Renal pelvis (tissue), 4 donors: ENCODE data around the gene TSPYL2. TPM values are rescaled to one million over a fixed set of nuclear protein-coding genes. Genes with fewer than 3 reads are reported as not detected.

Experiments used
- DNase-seq: peaks from one replicate; pipeline ENCODE4 v3.0.0-alpha.2; 2013
- polyA plus RNA-seq, 3 donors: library from polyadenylated mRNA; unstranded; fragments of 120-200 nt; gene quantifications; one replicate each; pipeline ENCODE4 v1.2.1, GENCODE V29; 2013; ENCODE audit not compliant: insufficient read length in 3 of 3

Gene TSPYL2
- polyA plus RNA-seq, 3 donors, result 29.2 to 31.2 (median 30.4) TPM

DNA sequence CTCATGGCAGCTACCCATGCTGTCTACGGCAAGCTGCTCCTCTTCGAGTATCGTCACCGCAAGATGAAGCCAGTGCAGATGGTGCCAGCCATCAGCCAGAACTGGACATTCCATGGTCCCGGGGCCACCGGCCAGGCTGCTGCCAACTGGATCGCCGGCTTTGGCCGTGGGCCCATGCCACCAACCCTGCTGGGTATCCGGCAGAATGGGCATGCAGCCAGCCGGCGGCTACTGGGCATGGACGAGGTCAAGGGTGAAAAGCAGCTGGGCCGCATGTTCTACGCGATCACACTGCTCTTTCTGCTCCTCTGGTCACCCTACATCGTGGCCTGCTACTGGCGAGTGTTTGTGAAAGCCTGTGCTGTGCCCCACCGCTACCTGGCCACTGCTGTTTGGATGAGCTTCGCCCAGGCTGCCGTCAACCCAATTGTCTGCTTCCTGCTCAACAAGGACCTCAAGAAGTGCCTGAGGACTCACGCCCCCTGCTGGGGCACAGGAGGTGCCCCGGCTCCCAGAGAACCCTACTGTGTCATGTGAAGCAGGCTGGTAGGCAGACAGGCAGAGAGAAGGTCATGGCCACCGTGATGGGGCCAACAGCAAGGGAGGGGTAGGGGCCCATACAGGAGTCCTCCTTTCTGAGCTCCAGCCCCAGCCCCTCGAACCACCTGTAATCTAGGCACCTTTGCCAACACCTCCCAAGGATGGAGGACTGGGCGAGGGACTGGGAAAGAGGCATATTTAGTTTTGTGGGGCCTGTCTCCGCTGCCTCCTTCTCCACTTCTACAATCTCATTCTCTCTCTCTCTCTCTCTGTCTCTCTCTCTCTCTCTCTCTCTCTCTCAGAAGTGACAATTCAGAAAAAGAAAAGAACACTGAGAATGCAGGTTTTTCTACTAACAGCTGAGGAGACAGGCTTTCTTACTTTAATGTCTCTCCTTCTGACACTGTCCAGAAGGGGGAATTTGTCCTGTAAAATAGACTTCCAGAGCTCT lies 4.7 kb upstream of the TSPYL2 start:
- DNase-seq, result no peak

DNA sequence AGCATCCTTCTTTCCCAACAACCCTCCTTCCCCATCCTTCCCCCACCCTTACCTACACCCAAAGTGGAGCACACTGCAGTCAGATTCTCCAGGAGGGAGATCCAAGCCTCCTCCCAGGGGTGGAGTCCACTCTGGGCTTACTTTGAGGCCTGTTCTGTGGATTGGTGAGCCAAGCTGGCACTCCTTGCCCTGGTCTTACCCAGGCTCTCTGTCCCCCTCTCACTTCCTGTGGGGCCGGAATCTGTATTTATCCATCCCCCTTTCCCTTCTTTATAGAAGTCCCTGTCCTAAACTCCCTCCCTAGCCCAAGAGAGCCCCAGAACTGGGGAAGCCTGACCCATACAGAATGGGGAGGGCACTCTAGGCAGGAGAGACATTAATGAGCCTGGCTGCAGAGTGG lies 3.2 kb upstream of the TSPYL2 start:
- no peak for DNase-seq

DNA sequence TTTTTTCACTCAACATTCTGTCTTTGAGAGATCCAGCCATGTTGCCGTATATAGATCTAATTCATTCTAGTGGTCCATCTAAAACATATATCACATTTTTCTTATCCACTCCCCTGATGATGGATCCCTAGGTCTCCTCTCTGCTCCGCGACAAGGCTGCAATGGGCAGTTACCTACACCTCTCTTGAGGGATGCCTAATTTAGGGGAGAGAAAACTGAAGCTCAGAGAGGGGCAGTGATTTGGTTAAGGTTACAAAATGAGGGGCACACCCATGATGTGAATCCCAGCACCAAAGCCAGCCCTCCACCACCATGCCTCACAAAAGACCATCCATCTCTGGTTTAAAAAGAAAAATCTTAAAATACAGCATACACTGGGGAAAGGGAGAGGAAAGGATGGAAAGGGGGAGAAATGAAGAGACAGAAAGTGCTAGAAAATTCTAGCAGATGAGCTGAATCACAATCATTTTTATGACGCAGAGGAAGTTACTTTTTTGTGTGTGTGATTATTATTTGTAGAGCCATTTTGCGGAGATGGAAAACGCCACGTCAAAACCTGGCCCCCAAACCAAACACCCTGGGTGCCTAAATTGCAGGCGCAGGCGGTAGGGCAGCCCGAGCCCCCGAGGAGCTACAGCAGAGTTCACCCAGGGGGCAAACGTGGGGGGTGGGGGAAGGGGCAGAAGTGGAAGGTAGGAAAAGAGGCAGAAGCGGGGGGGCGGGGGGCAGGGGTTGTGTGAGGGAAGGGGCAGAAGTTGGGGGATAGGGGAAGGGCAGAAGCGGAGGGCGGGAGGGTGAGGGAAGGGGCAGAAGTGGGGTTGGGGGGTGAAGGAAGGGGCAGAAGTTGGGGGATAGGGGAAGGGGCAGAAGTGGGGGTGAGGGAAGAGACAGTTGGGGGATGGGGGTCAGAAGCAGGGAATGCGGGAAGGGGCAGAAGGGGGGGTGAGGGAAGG lies 1.3 kb upstream of the TSPYL2 start:
- no peak for DNase-seq

DNA sequence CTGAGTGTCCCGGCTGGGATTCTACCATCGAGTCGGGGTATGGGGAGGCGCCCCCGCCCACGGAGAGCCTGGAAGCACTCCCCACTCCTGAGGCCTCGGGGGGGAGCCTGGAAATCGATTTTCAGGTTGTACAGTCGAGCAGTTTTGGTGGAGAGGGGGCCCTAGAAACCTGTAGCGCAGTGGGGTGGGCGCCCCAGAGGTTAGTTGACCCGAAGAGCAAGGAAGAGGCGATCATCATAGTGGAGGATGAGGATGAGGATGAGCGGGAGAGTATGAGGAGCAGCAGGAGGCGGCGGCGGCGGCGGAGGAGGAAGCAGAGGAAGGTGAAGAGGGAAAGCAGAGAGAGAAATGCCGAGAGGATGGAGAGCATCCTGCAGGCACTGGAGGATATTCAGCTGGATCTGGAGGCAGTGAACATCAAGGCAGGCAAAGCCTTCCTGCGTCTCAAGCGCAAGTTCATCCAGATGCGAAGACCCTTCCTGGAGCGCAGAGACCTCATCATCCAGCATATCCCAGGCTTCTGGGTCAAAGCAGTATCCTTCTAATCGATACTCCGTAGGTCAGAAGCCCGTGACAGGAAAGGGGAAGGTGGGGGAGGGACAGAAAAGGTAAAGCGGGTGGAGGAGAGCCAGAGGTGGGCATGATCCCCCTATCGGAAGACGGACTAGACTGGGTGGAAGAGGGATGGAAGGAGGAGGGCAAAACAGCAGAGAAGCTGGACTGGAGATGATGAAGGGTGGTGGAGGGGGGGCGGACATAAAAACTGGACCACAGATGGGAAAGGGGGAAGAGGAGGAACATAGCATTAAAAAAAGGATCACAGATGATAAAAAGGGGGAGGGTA lies 828 bp downstream of the TSPYL2 start:
- DNase-seq, result no peak

DNA sequence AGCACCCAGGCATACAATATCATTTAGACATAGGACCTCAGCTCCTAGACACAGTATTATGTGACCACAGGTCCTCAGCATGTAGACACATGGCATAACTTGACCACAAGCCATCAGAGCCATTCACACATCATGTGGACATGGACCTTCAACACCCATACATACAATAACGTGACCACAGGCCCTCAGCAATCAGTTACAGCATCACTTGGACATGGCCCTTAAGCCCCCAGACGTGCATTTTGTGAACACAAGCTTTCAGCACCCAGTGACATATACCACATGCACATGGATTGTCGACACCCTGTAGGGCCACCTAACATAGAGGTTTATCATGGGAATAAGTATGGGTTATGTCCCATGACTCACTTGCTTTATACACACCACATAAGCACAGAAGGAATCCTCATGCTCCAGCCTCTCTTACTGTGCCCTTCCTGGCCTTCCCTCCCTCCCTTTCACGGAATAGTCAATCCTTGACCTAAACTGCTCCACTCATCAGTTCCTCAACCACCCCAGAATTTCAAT lies 1.9 kb downstream of the TSPYL2 start:
- DNase-seq, result no peak

DNA sequence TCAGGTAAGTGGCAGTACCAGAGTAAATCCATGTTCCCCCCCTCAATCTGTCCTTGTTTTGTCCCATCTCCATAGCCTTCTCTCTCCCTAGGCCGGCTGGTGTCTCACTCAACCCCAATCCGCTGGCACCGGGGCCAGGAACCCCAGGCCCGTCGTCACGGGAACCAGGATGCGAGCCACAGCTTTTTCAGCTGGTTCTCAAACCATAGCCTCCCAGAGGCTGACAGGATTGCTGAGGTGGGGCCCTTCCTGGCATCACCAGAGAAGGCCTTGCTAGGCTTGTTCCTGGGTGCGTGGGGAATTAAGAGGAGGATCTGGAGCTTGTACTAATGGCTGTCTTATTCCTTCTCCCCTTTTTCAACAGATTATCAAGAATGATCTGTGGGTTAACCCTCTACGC lies 2.7 kb downstream of the TSPYL2 start:
- no peak for DNase-seq

DNA sequence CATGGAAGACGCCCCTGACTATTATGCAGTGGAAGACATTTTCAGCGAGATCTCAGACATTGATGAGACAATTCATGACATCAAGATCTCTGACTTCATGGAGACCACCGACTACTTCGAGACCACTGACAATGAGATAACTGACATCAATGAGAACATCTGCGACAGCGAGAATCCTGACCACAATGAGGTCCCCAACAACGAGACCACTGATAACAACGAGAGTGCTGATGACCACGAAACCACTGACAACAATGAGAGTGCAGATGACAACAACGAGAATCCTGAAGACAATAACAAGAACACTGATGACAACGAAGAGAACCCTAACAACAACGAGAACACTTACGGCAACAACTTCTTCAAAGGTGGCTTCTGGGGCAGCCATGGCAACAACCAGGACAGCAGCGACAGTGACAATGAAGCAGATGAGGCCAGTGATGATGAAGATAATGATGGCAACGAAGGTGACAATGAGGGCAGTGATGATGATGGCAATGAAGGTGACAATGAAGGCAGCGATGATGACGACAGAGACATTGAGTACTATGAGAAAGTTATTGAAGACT lies 3.6 kb downstream of the TSPYL2 start:
- DNase-seq, result no peak

DNA sequence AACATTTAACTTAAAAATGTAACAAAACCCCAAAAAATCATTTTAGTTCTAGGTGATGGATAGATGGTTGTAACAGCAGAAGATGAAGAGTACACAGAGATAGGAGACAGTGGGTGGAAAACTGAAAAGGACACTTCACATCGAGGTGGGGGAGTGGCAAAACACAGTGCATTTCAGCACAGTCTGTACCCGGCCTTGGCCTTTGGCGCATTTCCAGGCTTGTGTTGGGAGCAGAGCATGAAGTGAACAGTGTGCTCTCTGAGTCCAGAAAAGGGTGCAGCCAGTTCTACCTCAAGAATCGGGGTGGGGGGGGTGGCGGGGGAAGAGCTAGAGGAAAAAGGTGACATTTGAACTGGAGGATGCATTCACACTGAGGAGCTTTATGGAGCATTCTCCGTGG lies 4.3 kb downstream of the TSPYL2 start:
- no peak for DNase-seq

DNA sequence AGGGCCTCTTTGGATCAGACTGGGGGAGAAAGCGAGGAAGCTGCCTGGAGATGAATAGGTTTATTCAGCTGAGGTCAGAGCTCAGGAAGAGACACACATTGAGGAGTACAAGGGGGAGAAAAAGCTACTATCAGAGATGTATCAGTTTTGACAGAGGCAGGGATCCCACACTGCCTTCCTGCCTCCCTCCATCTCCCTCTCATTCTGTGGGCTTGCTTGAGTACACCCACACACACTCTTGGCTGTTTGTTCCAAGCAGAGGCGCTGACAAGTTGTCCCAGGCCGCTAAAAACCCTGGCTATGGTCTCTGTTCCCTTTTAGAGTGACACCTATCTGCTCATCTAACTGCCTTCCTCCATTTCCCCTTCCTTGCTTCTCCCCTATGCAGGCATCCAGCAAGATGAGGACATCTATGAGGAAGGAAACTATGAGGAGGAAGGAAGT lies 5.2 kb downstream of the TSPYL2 start:
- DNase-seq, result no peak

DNA sequence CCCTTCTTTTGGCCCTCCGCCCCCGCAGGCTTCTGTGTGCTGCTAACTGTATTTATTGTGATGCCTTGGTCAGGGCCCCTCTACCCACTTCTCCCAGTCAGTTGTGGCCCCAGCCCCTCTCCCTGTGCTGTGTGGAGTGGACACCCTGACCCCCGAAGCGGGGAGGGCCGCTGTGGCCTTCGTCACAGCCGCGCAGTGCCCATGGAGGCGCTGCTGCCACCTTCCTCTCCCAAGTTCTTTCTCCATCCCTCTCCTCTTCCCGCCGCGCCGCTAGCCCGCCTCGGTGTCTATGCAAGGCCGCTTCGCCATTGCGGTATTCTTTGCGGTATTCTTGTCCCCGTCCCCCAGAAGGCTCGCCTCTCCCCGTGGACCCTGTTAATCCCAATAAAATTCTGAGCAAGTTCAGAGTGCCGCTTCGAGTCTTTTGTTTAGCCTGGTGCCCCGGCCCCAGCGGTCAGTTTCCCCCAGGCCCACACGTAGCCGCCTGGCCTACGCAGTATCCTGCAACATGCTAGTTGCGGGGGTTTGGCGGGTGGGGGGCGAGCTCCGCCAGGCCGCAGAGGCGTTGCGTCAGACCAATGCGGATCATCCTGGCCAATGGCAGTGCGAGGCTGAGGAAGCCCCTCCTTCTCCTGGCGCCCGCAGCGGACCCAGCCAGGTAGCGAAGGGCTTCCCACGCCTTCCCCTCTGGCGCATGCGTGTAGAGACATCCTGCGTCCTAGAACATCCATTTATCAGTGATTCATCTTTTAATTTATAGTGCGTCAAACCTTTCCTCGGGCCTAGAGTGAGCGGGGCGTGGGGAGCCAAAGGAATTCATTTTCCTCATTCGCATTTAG lies 6.2 kb downstream of the TSPYL2 start:
- peak; percentile 78 for DNase-seq

DNA sequence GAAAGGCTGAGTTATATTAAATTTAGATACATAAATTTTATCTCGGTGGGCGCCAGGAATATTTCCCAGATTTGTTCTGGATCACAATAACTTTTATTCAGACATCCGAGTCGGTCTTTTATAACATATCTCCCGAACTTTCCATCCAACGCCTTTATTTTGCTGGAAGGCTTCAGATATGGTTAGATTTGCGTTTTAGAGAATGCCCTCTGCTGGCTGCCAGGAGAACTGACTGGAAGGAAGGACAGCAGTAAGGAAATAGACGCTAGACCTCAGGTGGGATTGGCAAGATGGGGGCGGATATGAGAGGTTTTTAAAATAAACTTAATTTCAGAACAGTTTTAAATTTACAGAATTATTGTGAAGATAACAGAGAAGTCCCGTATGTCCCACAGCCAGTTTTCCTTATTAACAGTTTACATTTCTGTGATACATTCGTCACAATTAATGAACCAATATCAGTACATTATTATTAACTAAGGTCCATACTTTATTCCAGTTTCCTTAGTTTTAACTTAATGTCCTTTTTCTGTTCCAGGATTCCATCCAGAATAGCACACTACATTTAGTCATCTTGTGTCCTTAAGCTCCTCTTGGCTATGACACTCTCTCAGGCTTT lies 7.2 kb downstream of the TSPYL2 start:
- no peak for DNase-seq

DNA sequence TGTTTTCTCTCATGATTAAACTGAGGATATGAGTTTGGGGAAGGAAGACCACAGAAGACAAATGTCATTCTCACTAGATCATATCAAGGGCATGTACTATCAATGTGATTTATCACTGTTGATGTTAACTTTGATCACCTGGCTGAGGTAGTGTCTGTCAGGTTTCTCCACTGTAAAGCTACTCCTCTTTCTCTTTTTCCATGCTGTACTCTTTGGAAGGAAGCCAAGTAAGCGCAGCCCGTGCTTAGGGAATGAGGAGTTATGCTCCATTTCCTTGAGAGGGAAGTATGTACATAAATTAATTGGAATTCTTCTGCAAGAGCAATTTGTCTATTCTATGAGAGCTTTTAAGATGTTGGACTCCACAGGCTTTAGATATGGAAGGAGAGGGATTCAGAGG lies 7.8 kb downstream of the TSPYL2 start:
- no peak for DNase-seq

DNA sequence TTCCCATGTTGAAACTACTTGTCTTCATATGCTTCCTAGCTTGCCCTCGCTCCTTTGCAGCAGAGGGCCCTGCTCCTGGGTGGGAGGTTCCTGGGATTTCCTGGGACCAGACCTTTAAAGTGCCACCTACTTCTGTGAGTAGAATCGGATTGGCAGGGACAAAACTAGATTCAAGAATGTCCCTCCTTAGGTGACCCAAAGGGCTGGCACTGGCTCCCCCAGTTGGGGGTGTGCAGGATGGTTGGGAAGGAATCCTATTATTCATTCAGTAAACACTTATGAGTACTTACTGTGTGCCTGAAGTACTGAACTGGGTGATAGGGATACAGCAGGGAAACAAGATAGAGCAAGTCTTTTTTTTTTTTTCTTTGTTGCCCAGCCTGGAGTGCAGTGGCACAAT lies 9.2 kb downstream of the TSPYL2 start:
- DNase-seq, result no peak

DNA sequence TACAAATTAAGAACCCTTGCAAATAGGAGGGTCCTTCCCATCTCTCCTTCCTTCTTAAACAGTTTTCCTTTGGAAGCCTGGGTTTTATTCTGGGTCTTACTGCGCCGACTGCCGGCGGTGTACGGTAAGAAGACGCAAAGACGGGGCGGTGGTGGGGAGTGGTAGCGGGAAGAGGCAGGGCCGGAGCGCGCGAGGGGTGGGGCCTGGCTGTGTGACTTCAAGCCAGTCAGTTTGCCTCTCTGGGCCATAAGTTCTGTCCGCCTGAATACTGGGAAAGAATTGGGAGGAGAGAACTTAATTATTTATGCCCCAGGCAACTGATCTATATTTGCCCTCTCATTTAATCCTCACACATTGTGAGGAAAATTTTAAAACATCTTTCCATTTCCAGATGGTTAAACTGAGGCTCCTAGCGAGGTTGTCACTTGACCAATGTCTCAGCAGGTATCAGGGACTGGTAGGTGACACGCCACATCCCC lies 11.0 kb downstream of the TSPYL2 start:
- peak; percentile 67 for DNase-seq

DNA sequence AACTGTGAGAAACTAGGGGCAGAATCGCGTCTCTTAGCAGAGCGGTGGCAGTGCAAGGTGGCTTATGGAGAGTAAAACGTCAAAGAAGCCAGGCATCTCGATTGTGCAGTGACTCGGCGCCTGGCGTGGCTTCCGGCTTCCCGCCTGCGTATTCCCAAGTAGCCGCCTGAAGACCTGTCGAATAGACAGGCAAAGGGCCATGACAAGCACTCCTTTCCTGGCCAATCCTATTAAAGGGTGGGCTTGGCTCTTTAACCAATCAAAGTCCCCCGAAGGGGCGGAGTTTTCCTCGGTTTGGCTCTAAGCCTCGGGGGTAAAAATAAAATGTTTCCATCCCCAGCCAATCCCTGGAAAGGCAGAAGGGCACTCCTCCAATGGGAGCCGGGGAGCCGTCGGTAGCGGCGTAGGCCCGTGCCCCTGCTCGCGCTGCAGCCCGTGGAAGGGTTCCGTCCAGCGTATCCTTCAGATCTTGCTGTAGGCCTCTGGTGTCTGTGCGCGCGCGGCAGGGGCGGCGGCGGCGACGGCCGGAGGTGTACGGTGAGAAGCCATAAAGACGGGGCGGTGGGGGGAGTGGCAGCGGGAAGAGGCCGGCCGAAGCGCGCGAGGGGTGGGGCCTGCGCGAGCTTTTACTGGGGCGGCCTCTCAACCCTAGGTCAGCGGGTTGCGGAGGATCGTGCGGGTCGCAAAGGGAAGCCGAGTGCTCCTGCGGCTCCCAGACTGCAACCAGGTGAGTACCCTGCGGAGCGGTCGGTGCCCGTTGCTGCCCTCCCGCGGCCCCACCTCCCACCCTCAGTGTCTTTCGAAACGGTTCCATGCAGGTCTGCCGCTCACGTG lies 11.8 kb downstream of the TSPYL2 start, which contains the start of gene KANTR:
Gene KANTR (plus strand): TSS at position 395 of the 834 bp plus-strand sequence. CDS start 30,131 bp downstream, outside the sequence.
- DNase-seq, result peak; percentile 94

DNA sequence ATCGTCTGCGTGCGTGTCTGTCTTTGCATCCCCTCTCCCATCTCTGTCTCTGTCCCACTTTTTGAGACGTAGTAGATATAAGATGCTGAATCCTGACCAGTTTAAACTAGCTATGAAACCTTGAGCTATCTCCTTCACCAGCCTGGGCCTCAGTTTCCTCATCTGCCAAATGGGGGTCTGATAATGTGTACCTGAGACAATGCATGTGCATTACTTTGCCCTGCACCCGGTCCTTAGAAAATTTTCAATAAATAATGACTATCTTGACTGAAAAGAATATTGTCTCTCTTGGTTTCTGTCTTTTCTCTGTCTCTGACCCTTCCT lies 12.4 kb downstream of the TSPYL2 start:
- no peak for DNase-seq

DNA sequence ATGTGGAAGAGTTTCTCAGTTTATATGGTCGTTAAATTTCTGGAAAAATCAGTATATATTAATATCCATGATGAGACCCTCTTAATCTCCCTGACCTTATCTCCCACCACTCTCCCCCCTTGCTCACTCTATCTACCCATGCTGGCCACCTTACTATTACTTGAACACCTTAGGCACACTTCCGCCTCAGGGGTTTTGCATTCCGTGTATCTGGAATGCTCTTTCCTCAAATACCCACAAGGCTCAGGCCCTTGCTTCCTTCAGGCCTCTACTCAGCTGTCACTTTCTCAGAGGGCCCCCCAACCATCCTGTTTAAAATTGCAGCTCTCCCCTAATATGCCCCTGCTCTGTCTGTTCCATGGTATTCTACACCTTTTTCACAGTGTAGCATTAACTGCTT lies 13.6 kb downstream of the TSPYL2 start:
- DNase-seq, result no peak

DNA sequence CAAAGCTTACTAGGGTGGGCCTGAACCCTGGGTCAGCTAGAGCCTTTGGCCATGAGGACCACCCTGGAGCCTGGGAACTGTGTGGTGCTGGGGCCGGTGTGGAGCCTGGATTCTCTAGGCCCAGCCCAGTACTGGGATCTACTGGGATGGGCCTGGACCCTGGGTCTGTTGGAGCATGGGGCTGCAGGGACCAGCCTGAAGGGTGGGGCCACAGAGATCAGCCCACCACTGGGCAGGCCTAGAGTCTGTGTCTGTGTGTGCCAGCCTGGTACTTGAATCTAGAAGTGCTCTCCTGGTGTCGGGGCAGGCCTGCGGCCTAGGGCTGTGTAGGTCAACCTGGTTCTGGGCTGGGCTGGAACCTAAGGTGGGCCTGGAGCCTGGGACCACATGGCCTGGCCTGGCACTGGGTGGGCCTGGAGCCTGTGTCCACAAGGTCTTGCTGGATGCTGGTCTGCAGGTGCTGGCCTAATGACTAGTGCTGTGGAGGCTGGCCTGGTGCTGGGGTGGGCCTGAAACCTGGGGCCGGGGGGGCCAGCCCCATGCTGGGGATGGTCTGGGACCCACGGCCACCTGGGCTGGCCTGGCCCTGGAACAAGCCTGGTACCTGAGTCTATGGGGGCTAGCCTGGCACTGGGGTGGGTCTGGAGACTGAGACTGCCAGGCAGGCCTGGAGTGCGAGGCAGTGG lies 32.8 kb downstream of the TSPYL2 start:
- DNase-seq, result no peak
